ENCODE measurements around the gene PPIA. TPM values are rescaled to one million over a fixed set of nuclear protein-coding genes. Genes with fewer than 3 reads are reported as not detected.

PPIA gene
- 773 and 1,099 TPM in 2 replicates for total RNA-seq

DNA sequence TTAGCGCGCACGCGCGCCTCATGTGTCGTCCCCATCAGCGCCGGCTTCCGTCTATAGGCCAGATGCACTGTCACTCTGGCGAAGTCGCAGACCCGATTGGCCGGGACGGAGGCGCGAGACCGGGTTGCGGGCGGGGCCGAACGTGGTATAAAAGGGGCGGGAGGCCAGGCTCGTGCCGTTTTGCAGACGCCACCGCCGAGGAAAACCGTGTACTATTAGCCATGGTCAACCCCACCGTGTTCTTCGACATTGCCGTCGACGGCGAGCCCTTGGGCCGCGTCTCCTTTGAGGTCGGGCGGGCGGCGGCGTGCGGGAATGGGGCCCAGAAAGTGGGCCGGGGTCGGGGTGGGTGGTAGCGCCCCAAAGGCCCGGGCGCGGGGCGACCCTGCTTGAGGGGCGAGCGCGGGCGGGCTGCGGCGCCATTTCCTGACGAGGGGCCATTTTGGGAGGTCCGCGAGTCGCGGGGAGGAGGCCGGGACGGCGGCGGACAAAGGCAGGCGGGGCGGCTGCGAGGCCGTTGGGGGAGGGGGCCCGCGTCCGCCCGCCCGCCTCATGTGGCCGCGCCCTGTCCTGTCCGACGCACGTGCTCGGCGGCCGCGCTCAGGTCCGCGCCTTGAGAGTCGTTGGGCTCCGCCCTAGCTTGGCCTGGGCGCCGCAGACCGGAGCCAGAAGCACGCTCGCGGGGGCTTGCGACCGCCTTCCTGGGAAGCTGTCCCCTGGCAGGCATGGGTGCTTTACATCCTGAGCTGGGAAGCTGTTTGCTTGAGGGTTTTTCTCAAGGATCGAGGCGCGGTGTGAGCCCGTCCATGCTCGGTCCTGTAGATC lies at the start of gene PPIA:
Gene PPIA (plus strand): TSS at position 178 of the 825 bp plus-strand sequence. CDS start 44 bp downstream, at position 222.

DNA sequence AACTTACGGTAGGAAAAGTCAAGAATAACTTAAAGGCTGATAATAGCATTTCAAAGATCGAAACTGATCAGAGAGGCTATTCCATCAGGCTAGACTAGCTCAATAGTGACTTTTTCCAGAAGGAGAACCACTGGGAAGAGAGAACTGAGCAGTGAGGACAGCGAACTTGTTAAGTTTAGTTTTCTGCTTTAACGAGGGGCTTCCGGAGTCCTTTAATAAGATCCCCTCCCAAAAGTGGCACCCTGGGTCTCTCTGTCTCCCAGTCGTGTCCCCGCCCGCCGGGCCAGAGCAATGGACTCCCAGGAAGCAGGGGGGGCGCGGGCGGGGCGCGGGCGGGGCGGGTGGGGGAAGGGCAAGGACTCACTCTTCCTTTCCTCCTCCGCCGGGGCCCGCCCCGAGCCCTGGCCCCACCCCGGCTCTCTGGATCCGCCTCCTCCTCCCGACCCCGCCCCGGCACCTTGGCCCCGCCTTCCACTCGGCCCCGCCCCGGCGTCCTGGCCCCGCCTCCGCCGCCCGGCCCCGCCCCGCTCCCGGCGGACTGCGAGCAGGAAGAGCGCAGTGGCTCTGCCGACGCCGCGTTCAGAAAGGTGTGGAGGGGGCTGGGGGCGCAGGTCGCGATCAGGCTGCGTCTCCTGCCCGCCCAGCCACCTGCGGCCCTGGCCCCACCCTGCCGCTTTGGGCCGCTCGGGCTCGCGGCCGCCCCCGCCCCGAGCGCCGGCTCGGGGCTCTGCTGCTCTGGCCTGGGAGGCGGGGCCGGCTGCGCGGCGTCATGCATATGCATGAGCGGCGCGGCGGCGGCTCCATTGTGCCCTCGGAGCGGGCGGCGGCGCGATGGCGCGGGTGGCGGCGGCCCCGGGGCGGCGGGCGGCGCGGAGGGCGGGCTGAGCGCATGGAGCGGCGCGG lies 48.2 kb upstream of the PPIA start, which contains the start of gene ZMIZ2:
Gene ZMIZ2 (plus strand): TSS at position 803 of the 903 bp plus-strand sequence. CDS start 7,403 bp downstream, outside the sequence.

DNA sequence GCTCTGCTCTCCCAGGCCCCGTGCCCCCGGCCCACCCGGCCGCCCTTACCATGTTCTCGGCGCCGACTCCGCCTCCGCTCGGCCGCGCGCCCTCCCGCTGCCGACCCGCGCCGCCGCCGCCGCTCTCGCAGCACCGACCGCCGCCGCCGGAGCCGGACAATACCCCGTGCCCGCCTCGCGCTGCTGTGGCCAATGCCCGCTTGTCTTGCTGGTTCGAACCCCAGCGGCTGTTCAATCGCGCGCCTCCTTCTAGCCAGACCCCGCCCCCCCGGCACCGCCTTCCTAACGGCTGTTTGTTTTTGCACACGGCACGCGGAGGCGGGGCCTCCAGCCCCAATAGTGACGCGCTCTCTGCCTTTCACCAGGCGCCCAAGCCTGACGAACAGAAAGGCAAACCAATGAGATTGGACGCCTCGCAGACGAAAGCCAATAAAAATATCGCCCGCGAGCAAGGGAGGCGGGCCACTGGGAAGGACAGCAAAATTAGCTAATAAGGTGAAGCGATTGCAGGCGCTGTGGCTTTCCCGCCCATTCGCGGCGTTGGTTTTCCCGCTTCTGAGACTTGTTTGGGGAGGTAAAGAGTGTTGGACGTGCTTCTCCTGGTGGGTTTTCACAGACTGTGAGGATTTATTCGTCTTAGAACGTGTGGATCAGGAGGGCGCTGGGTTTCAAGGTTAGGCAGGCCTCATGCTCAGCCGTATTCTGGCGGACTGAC lies 51.6 kb downstream of the PPIA start, which contains the start of gene H2AZ2:
Gene H2AZ2 (minus strand): TSS at position 168 of the 715 bp plus-strand sequence. CDS start 116 bp downstream, at position 52.

Other genes with a start within 250 kb of the PPIA start
- 33.9 and 35.5 TPM in 2 replicates for gene DDX56, start 222.8 kb upstream of the PPIA start, total RNA-seq
- gene TMED4, start 214.4 kb upstream of the PPIA start, total RNA-seq = 68.9 and 78.0 TPM in 2 replicates
- gene OGDH, start 190.1 kb upstream of the PPIA start, total RNA-seq = 48.1 and 50.7 TPM in 2 replicates
- 6.9 and 8.1 TPM in 2 replicates for gene ZMIZ2, start 47.8 kb upstream of the PPIA start, total RNA-seq
- 234 and 253 TPM in 2 replicates for gene H2AZ2, start 51.4 kb downstream of the PPIA start, total RNA-seq
- gene PURB, start 88.8 kb downstream of the PPIA start, total RNA-seq = 6.9 and 13.2 TPM in 2 replicates
- under 0.01 TPM in 2 replicates for gene MYO1G, start 182.3 kb downstream of the PPIA start, total RNA-seq
- 39.6 and 49.7 TPM in 2 replicates for gene CCM2, start 203.5 kb downstream of the PPIA start, total RNA-seq